ENCODE measurements around the gene DAB2IP.
A peak's percentile ranks its signal among the peaks of the same experiment; 100 is the strongest.

Gene DAB2IP

GRCh38 chr9:121703014-121703734, 51.7 kb downstream of the DAB2IP start:
- DNase-seq (ENCODE audit: low spot score) = no peak

GRCh38 chr9:121704281-121704680, 52.8 kb downstream of the DAB2IP start:
- DNase-seq (ENCODE audit: low spot score) = no peak

- DNase-seq (ENCODE audit: low spot score) = no peak
Measured at GRCh38 chr9:121706149-121706750, 54.8 kb downstream of the DAB2IP start.

DNA sequence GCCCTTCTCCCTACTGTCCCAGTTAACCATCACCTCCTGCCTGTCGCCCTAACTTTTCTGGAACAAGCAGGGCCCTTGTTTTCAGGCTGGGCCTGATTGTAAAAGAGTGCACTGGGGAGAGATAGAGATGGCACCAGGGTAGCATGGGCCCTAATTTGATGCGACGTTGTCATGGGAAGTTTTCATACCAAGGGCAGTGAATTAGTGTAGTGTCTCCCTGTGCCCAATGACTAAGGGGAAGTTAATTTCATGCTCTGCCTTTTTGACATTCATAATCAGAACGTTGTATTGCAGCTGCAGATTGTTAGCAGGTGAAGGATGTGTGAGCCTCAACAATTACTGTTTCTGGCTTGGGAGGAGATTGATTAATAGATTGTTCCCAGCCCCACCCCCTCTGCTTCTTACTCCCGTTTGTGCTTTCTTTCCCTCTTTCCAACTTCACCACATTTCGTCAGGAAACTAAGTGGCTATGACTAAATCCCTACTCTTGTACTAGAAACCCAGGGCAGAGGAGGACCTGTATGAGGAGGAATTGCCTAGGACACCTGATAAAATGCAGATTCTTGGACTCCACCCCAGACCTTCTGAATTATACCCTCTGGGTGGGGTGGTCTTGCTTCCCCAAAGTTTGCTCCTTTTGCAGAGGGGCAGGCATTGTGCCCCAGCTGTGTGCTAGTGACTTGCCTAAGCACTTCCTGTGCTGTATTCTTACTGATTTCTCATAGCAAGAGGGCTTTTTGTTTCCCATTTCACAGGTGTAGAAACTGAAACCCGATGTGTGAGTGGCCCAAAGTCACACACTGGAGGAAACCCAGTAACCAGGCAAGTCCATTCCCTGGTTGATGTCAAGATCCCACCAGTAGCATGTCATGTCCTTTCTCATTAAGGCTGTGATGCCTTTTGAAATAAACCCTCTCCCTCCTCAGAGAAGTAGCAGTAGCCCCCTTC, 56.3 kb downstream of the DAB2IP start:
- DNase-seq (ENCODE audit: low spot score) = no peak

DNA sequence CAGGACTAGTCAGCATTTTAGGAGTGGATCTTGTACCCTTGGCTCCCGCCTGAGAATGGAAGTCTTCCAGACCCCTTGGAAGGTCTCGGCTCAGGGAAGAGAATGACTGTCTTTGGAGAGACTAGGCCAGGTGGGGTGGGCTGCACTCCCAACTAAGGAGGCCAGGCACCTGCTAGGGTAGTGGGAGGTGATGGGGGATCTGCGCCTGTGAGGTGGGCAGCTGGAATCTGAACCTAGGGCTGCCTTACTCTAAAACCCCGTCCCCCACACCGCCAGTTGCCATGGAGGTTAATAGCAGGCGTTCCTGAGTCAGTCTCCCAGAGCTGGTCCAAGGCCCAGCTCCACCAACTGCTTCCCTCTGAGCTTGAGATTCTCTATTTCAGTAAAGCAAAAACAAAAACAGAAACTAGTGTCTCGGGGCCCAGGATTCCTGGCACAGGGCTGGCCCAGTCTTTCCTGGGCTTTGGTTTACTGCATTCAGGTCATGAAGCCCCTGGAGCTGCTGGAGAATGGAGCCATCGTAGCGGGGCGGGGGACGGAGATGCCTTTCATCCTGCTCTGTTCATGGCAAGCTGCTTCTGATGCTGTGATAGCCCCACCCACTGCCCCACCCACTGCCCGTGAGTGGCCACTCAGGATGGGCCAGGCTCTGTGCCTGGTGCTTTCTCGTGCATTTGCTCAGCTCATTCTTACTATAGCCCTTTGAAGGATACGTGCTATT, 57.5 kb downstream of the DAB2IP start:
- no peak for DNase-seq (ENCODE audit: low spot score)

DNA sequence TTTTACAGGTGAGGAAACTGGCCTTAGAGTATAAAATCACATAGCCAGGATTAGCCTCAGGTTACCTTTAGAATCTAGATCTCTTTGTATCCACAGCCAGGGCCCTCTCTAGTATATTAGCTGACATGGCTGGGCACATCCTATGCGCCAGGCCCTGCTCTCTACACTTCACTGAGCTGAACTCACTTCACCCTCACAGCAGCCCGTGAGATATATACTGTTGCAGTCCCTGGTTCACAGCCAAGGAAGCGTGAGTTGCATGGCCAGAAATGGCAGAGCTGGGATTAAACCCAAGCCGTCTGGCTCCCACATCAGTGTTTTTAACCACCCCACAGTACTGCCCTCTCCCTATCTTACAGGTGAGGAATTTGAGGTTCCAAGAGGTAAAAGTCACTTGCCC, 58.4 kb downstream of the DAB2IP start:
- DNase-seq (ENCODE audit: low spot score) = no peak

- no peak for DNase-seq (ENCODE audit: low spot score)
Measured at GRCh38 chr9:121711281-121711680, 59.8 kb downstream of the DAB2IP start.

DNA sequence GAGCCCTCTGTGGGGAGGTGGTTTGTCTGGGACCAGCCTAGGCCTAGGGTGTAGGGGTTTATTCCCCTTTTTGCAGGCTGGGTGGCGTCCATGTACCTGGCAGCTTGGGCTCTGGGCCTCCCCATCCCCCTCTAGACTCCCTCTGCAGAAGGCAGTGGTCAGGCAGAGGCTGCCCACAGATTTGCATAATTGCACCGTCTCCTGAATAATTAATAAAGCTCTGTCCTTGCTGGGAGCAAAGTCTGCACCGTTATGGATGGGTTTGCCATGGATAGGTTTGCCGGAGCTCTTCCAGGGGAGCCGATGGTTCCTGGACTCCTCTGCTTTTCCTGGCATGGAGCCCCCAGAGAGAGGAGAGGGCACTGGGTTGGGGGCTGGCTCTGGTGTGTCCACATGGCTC, 60.4 kb downstream of the DAB2IP start:
- DNase-seq (ENCODE audit: low spot score) = no peak

DNA sequence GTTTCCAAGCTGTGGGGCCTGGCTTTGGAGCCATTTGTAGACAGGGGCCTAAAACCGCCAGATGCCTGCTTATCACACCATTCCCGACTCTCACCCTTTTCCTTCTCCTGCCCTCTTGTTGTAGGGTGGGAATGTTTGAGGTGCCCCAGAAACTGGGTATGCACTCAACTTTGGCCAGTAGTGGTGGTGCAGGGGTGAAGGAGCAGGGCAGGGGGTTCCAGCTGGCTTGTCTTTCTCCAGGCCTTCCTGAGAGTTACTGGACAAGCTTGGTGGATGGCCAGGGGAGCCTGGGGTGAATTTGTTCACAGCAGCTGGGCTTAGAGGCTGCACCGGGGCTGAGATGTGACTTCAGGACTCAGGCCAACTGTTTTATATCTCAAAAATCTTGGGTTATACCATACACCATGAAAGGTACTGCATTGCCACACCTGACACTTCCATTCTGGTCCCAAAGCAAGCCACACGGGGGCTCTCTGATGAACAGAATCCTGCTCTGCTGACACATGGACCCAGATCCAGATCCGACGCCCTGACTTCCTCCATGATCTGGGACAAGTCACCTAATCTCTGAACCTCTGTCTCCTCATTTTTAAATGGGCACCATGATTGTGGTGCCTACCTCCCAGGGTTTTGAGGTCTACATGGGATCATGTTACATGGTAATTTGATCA, 62.1 kb downstream of the DAB2IP start:
- DNase-seq (ENCODE audit: low spot score) = no peak

DNA sequence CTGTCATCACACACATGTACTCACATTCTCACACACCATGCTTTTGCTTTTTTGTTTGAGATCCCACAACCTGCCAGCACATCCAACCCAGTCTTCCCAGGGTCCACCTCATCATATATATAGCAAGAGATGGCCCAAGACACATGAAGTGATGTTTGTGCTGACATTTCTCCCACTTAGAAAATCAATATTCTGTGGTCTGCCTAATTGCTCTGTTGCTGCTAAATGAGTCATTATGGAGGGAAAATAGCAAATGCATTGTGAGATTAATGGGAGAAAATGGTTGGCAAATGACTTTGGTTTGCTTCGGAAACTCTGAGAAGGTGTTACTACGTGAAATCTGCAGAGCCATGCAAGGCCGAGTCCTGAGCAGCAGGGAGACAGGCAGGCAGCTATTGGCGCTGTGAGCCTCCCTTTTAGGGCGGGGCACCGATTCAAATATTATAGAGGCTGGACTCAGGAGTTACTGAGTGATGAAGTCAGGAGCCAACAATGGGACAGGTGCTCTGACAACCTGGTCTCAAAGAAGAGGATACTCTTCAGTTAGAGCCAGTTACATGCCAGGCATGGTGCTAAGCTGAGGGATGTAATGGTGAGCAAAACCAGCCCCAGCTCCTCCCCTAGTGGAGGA, 62.8 kb downstream of the DAB2IP start:
- no peak for DNase-seq (ENCODE audit: low spot score)

- DNase-seq (ENCODE audit: low spot score) = no peak
Measured at GRCh38 chr9:121714873-121715272, 63.4 kb downstream of the DAB2IP start.

DNA sequence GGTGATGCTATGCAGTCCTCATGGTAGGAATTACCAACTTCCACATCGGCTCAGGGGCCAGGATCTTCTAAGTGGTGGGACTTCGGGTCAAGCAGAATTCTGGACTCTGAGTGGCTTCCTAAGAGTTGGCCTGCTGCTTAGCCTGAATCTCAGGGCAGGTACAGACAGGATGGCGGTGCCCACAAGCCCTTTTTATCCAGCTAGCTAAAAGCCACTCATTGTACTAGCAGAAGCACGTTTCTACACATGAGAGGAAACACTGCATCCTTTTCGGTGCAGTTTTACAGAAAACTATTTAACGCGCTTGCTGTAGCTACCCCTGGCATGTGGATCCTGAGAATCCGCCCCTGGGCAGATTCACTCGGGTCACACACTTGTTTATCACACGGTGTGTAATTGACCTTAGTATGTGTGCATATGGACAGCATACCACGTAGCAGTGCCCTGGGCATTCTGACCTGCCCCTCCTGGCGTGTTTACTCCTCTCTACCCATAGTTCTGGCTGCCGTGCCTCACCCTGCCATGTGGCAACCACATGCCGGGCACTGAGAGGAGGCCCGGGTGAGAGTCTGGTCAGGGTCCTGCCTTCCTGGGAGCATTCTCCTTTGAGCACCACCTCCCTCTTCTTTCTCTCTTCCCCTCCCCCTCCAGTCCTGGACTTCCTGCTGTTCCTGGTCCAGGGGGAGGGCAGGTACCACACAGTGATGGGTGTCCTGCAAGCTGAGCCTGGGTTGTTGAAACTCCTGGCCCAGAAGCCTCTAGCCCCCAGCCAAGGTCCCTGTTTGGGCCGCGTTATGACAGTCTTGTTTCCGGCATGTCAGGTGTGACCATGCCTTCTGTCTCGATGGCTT, 65.9 kb downstream of the DAB2IP start:
- no peak for DNase-seq (ENCODE audit: low spot score)

DNA sequence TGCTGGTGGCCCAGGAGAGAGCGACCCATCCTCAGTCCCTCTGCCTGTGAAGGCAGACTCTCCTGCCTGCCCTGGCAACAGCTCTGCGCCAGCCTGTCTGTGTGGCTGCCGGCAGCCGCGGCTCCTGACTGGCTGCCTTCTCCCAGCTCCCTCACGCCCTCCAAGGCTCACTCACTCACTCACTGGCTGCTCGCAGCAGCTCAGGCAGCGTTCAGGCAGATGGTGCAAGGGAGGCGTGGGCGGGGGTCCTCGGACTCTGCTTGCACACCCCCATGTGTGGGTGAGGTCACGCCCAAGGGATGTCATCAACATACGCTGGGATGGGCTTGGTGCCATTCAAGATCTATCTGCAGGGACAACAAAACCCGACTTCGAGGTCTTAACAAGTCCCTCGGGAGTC, 66.7 kb downstream of the DAB2IP start:
- DNase-seq (ENCODE audit: low spot score) = peak; percentile 87

DNA sequence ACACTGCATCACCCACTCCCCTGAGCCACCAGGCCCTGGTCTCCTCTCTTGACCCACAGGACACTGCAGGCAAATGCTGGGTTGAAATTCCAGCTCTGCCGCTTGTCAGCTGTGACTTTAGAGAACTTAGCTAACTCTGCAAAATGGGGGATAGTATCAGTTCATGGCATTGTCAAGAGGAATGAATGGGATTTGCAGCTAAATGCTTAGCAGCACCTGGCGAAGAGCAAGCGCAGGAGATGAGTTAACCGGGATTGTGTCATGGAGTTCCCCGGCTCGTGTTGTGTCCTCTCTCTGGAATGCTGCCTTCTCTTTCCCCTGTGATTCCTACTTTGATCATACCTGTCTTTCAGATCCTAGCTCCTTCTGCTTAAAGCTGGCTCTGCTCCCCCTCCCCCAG, 67.1 kb downstream of the DAB2IP start:
- DNase-seq (ENCODE audit: low spot score) = no peak

DNA sequence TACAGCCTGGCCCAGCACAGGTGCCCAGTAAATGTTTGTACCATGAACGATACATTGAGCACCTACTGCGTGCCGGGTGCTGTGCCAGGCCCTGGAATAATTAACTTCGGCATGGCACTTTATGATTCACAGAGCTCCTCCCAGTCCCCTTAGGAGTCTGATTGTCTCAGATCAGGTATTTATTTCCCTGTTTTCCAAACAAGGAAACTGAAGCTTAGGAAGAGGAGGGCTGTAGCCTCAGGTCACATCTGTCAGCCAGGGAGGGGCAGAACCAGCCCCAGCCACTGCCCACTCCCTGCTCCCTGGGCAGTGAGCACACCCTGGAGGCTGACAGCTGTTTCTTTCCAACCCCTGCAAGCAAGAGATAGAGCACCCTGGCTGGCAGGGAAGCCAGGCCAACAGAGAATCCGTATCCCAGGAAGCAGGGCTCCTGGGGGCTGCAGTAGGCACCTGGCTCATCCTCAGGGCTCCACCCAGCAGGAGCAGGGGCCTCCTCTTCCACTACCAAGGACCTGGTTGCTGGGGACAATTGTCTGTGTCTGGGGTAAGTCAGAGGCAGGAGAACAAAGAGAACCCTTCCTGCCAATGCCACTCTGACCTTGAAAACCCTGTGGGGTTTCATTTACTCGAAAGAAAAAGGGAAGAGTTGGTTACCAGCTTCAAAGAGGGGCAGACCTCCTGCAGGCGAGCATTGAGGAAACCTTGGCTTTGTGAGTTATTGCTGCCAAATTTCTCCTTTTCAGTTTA, 69.0 kb downstream of the DAB2IP start:
- no peak for DNase-seq (ENCODE audit: low spot score)

- no peak for DNase-seq (ENCODE audit: low spot score)
Measured at GRCh38 chr9:121721058-121721350, 69.6 kb downstream of the DAB2IP start.

DNA sequence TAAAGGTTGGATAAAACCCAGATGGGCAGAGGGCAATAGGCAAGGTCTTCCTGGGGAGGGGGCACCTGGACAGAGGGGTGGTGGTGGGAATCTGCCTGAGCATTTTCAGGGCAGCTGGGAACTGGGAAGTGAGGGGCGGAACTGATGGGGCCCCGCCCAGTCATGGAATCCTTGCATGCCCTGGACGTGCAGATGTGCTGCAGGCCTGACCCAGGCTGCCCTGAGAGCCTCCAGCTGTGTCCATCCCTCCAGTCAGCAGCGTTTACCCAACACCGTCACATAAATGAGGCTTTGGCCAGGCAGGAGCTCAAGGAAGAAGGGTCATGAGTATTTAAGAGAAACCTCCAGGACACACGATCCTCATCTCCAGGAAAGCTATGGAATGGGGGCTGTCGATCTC, 70.3 kb downstream of the DAB2IP start:
- no peak for DNase-seq (ENCODE audit: low spot score)

DNA sequence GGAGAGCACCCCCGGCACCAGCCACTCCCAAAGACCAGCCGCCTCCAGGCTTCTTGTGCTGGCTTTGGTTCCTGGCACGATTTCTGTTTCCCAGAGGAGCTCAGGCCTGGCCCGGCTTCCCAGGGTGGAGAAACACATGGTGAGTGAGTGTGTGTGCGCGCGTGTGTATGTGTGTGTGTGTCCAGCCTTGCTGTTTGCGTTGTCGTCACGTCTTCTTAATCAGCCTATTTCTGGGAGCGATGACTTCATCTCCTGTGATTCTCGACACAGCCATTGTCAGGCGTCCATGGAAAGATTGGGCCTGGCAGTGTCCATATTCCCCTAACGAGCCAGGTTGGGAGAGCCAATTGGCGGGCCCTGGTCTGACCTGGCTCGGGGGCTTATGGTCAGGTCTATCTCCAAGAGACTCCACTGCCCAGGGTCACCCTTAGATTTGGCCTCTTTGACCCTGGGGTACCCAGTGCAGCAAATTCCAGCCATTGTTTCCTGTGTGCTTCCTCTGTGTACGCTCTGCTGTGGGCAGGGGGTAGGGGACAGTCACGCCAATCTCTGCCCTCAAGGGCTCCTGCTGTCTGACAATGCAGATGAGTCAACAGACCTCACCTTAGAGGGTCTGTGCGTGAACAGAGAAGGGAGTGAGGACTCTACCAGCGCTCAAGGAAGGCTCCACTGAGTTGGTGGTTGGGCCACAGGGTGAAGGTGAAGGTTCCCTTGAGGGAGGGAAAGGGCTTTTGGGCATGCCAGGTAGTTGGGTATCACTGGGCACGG, 73.8 kb downstream of the DAB2IP start:
- DNase-seq (ENCODE audit: low spot score) = no peak

All from D341Med (cell line).